Fibroblast of peridontal ligament (primary cell): Measurements from ENCODE around the gene PPAN.

Experiments used
- DNase-seq: peaks from one replicate; pipeline ENCODE4 v3.0.0-alpha.2; 2010; ENCODE audit errors: extremely low read depth

Gene PPAN

GRCh38 chr19:10106100-10106936, at the start of gene PPAN:
TSS of gene PPAN (plus strand) at chr19:10106362. CDS start at chr19:10106395, 33 bp downstream.
- peak; percentile 97 for DNase-seq

- no peak for DNase-seq
Observed at GRCh38 chr19:10061717-10062310, 44.3 kb upstream of the PPAN start.

- no peak for DNase-seq
Observed at GRCh38 chr19:10068205-10068604, 38.0 kb upstream of the PPAN start.

GRCh38 chr19:10069046-10069445, 37.1 kb upstream of the PPAN start:
- no peak for DNase-seq

- no peak for DNase-seq
Observed at GRCh38 chr19:10070730-10071446, 35.3 kb upstream of the PPAN start.

GRCh38 chr19:10074153-10074552, 32.0 kb upstream of the PPAN start:
- peak; percentile 31 for DNase-seq

GRCh38 chr19:10076535-10076934, 29.6 kb upstream of the PPAN start:
- no peak for DNase-seq

- no peak for DNase-seq
Observed at GRCh38 chr19:10078329-10078728, 27.8 kb upstream of the PPAN start.

- no peak for DNase-seq
Observed at GRCh38 chr19:10079031-10079453, 27.1 kb upstream of the PPAN start.

GRCh38 chr19:10083911-10084310, 22.3 kb upstream of the PPAN start:
- DNase-seq, result no peak

GRCh38 chr19:10084803-10085202, 21.4 kb upstream of the PPAN start:
- DNase-seq, result no peak

- DNase-seq, result peak; percentile 55
Observed at GRCh38 chr19:10085641-10086590, 20.2 kb upstream of the PPAN start, which contains the start of gene SHFL. TSS of gene SHFL (plus strand) at chr19:10086317. CDS start at chr19:10086428, 111 bp downstream.

- no peak for DNase-seq
Observed at GRCh38 chr19:10086591-10087192, 19.5 kb upstream of the PPAN start.

GRCh38 chr19:10087296-10088061, 18.7 kb upstream of the PPAN start:
- DNase-seq, result no peak

GRCh38 chr19:10088949-10089554, 17.1 kb upstream of the PPAN start:
- DNase-seq, result no peak

GRCh38 chr19:10089801-10090375, 16.3 kb upstream of the PPAN start:
- no peak for DNase-seq

GRCh38 chr19:10091370-10091687, 14.8 kb upstream of the PPAN start:
- DNase-seq, result no peak

GRCh38 chr19:10091895-10092641, 14.1 kb upstream of the PPAN start:
- no peak for DNase-seq
